Dermis blood vessel endothelial cell (primary cell): Measurements from ENCODE around the gene SLC24A4. TPM values are rescaled to one million over a fixed set of nuclear protein-coding genes. Genes with fewer than 3 reads are reported as not detected.

Experiments
- DNase-seq: peaks from one replicate; pipeline ENCODE4 v3.0.0; 2010
- total RNA-seq: library from RNA; depleted of rRNA; stranded (reverse); fragments of >200 nt; gene quantifications from 2 replicates; pipeline ENCODE4 v1.2.3, GENCODE V29; 2014

Gene SLC24A4
- total RNA-seq, 1 donor from 2014 or later = under 0.01 TPM

DNA sequence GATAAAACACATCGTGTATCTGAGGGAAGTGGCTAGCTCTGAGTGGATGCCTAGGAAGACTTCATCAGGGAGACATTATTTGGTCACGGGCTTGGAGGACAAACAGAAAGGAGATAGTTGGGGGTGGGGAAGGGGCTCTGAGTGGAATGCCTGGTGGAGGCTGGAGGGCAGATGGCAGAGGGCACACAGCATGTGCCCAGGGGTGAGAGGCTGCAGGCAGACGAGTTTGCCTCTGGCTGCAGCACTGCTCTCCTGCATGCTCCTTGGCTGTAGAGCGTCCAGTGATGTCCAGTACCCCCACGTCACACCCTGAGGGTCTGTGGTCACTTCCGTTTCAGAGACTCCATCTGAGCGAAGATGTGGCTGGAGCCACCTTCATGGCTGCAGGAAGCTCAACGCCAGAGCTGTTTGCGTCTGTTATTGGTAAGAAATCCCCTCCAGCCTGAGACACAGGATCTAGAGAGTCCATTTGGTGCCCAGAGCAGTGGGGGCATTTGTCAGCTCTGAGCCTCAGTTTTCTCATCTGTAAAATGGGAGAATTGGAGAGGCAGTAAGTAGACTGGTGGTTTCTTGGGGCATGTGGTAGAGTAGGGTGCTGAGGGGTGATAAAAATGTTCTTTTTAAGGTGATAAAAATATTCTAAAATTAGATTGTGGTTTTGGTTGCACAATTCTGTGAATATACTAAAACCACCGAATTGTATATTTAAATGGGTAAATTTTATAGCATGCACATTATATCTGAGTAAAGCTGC, 119.0 kb downstream of the SLC24A4 start:
- no peak for DNase-seq

- DNase-seq = no peak
Observed at GRCh38 chr14:92443167-92443566, 120.2 kb downstream of the SLC24A4 start.

GRCh38 chr14:92443741-92444140, 120.8 kb downstream of the SLC24A4 start:
- no peak for DNase-seq

DNA sequence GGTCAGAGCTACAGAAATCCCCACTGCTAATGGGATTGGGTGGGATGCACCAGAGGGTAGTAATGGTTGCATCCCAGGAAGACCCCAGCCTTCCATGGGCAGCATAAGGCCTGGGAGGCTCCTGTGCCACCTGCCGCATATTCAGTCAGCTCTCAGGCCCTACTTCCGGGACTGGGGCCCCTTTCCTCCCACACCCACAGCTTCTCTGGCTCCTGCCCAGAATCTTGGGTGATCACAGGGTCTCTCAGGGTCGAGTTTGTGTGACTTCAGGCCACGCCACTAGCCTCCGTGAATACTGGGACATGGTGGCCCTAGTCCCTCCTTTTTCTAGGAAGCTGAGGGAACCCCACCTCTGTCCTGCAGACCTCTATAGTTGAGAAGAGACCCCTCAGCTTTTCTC, 123.8 kb downstream of the SLC24A4 start:
- no peak for DNase-seq

- DNase-seq = no peak
Observed at GRCh38 chr14:92447416-92448197, 124.6 kb downstream of the SLC24A4 start.

- DNase-seq = no peak
Observed at GRCh38 chr14:92448786-92449185, 125.8 kb downstream of the SLC24A4 start.

DNA sequence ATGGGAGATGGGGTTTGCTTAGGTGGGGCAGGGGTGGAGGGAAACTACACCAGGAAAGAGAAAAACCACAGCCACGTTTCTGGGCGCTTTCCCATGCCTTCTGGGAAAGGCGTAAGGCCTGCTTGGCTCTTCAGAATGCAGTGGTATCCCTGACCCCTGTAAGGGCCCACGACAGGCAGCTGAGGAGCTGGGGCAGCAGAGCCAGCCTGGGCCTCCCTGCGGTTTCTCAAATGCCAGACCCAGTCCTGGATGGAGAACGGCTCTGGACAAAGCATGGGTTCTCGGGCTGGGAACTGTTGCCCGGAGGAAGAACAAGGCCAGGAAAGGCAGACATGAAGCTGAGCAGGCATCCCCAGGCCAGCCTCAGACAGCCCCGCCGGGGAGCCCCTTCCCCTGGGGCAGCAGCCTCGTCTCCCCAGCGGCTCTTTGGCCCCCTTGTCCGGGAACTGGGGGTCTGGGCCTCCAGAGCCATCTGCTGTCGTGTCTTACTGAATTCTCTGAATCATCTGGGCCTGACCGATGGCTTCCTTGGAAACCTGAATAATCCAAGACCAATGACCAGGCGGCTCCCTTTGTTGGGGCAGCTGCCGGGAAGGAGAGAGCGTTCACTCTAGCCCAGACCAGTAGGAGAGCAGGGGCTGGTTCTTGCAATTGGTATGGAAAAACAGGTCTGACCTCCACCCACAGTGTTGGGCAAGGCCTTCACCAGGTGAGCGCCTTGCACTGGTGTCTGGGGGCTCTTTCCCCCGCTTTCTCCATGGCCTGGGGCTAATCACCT, 126.6 kb downstream of the SLC24A4 start:
- DNase-seq = no peak

DNA sequence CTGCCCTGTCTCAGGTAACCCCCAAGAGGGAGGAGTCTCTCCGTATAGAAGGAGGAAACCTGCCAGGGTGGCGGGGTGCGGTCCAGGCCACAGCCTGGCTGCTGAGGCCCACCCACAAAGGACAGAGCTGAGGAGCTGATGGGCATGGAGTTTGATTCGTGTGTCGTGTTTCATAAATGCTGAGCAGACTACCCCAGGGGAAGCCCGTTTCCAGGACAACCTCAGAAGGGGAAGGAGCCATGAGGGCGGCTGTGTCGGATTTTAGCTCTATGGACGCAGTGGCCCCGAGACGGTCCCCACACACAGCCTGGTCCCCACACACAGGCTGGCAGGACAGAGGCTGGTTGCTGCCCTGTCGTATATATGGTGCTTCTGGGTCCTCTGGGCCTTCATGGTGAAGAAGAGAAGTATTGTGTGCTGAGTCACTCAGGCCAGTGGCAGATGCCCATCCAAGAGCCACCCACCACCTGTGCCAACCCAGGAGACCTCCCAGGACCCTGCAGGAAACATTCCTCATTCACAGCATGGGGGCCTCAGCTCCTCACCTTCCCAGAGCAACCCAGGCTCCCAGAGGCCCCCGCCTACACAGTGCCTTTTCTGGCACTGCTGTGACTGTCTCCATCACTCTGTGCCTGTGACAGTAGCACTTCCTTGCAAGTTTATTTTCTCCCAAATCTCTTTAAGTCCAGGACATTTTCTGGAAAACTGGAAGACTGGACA, 127.5 kb downstream of the SLC24A4 start:
- no peak for DNase-seq

DNA sequence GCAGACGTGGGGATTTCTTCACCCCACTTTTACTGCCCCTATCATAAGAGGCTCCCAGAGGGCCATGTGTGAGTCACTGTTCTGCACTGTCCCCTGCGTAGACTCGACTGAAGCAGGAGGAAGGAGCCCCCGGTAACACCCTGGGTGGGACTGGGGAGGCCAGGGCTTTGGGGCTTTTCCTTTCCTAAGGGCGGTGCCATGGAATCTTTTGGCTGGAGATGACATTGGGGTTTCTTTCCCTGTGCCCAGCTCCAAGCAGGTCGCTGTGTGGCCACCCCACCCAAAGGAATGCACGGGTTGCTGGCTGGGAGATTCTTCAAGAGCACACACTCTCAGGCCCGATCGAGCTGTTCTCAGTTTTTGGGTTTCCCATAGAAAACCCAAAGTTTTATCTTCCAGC, 128.3 kb downstream of the SLC24A4 start:
- DNase-seq = no peak

DNA sequence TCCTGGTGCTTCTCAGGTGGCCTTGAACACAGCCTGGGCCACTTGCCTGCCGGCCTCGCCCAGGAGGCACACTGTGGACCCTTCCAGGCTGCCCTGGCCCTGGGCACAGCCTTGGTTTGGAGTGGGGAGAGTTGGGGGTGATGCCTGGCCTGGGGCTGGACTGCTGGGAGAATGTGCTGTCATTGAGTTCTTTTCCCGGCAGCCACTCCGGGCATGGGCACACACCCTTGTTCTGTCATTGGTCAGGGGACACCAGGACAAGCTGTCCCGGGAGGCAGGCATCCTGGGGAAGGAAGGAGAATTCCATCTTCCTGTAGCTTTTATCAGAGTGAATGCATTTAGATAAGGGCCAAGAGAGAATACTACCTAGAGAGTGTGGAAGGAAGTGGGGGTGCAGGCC, 128.8 kb downstream of the SLC24A4 start:
- DNase-seq = no peak

GRCh38 chr14:92452471-92452870, 129.5 kb downstream of the SLC24A4 start:
- no peak for DNase-seq

DNA sequence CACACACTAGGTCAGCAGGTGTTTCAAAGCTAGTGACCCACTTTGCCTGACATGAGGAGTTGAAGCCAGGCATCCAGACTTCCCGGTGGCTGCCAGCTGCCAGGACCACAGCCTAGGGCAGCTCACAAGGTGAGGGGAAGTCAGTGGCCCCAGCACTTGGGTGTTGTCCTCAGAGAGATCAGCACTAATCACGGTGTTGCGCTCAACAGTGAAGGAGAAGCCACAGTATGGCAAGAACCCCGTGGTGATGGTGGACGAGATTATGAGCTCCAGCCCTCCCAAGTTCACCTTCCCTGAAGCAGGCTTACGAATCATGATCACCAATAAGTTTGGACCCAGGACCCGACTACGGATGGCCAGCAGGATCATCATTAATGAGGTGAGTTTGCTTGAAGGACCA, 130.7 kb downstream of the SLC24A4 start:
- DNase-seq = no peak

DNA sequence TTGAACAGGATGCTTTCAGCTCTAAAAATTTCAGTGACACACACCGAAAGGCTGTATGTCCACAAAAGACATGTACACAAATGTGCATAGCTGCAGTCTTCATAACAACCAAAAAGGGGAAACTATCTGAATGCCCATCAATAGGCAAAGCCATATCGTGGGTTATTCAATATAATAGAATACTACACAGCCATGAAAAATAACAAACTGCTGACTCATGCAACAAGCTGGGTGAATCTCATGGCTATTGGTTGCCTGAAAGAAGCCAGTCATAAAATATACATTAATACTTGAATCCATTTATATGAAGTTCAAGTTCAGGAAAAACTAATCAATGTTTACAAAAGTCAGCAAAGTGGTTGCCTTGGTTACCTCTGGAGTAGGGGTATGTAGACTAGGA, 132.3 kb downstream of the SLC24A4 start:
- no peak for DNase-seq

DNA sequence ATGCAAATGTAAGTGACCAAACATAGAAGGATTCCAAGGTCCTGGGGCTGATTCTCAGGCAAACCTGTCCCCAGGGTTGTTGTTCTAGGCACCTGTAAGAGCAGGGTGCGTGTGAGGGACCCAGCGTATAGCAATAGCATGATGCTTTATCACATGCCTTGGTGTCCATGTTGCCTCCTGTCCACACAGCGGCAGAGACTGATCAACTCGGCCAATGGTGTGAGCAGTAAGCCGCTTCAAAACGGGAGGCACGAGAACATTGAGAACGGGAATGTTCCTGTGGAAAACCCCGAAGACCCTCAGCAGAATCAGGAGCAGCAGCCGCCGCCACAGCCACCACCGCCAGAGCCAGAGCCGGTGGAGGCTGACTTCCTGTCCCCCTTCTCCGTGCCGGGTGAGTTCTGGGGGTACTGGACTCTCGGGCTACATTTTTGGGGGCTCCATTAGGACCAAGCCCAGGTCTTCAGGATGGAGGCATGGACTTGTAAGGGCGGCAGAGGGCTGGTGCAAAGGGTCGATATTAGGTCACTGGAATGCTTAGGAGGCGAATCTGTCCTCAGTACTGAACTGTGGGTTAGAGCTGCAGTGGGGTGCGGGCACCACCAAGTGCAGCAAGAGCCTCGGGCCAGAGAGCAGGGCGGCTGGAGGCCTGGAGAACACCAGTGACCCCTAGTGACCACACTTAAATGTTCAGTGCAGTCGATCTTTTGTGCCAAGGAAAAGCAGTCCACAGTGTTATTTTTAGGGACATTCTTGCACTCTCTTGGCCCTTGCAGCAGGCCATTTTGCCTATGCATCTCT, 133.4 kb downstream of the SLC24A4 start:
- DNase-seq = peak; percentile 87

DNA sequence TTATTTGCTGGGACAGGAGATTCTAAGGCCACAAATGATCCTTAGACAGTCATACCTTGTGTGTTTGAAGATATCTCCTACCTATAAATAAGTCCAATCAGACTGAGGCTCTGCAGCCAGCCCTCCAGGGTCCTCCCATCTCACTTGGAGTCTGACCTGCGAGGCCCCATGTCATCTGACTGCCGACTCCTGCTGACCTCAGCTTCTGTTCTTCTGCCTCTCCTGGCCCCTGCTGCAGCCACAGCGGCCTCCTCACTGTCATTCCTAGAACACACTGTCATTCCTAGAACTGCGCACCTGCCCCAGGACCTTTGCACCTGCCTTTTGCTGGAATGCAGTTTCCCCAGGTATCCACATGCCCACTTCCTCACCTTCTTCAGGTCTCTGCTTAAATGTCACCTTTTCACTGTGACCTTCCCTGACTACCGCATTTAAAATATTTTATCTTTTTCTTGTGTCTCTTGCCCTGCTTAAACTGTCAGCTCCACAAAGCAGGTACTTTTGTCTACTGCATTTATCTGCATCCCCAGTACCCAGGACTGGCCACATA, 134.1 kb downstream of the SLC24A4 start:
- DNase-seq = no peak

DNA sequence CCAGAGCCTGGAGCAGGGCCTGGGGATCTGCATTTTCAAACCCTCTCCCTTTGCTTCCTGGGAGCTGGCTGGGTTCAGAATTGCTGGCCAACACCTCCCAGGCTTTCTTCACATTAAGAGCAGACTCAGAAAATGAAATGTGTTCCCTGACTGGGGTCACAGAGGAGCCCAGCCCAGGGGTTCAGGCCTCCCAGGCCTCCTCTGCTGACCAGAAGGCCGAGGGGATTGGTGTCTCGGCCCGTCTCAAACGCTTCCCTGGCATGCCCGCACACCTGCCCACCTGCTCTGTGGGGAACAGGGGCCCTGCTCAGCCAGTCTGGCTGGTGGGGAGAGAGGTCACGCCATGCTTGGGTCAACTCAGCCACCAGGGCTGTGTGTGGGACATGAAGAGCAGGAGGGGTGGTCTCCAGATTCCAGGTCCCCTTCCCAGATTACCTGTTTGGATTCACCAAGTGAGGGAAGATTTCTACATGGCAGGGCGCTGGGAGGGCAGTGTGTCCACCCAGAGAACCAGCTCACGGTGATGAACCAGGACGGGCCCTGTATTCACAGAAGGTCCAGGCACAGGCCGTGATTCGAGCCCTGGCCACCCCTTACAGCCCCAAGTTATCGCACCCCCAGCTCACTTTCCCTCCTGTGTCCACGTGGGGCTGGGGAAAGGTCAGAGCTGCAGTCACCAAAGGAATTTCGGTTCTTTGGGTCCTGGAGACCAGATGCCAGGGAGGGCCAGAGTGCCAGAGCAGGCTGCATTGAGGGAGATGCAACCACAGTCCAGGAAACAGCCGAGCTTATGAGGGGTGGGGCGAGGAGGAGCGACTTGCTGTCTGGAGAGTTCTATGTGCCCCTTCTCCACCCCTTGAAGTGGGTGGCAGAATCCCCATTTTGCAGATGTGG, 135.4 kb downstream of the SLC24A4 start:
- DNase-seq = no peak

- peak; percentile 87 for DNase-seq
Observed at GRCh38 chr14:92459030-92459949, 136.3 kb downstream of the SLC24A4 start.

DNA sequence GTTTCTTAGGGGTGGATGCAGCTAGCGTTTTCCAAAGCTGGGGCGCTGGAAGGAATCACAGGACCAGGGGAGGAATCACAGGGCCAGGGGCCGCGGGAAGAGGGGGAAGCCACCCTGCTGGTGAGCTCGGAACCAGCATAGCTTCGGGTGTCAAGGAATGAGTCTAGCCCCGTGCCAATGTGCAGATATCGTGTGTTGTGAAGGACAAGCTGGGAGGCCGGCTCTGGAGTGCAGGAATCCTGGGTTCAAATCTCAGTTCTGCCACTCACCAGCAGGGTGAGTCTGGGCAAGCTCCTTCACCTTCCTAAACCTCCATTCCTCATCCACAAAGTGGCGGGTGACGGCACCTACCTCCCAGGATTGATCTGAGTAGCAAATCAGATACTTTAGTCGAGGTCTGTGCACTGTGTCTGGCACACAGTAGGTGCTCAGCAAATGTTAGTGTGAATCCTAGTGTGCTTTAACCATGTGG, 137.0 kb downstream of the SLC24A4 start:
- DNase-seq = peak; percentile 37

GRCh38 chr14:92460541-92460915, 137.6 kb downstream of the SLC24A4 start:
- DNase-seq = no peak
